ENCODE results near the gene RSPRY1. TPM values are rescaled to one million over a fixed set of nuclear protein-coding genes. Genes with fewer than 3 reads are reported as not detected.

The RSPRY1 gene
- total and polyA plus RNA-seq, 2 donors (not counting 1 experiment from before 2014, with no cell fraction given) = 36.5 to 51.9 TPM

GRCh38 chr16:57163842-57164241 is 22.3 kb upstream of the RSPRY1 start:
- Histone ChIP-seq H3K36me3 (ENCODE audit: control insufficient read depth, insufficient read depth, low read length) (peaks cover 8% of the 10 kb centered on the region), H3K27me3 (ENCODE audit: control insufficient read depth, insufficient read depth, low read length) (no peaks in the 10 kb centered on the region), H3K27ac (ENCODE audit: insufficient read depth, low read length) (no peak overlapping the region), H4K20me1 (ENCODE audit: control insufficient read depth, extremely low read depth, insufficient read depth, low read length) (no peaks in the 10 kb centered on the region), H3K9me3 (ENCODE audit: control insufficient read depth, insufficient read depth, low read depth, low read length) (no peaks in the 10 kb centered on the region), H3K79me2 (ENCODE audit: control insufficient read depth, insufficient read depth, low read length) (no peaks in the 10 kb centered on the region), H3K9ac (ENCODE audit: insufficient read depth, low read length) (no peak overlapping the region), H3K4me3 (replicated peaks in 1 of 4; ENCODE audit: control extremely low read depth in 1 of 4, insufficient read depth in 1 of 4, low read depth in 3 of 4, low read length in 4 of 4) (no peak overlapping the region), H3K4me1 (ENCODE audit: control insufficient read depth, extremely low read depth, insufficient read depth, low read length) (no peaks in the 10 kb centered on the region), H2AFZ (ENCODE audit: low read length) (no peak overlapping the region), H3K4me2 (ENCODE audit: extremely low read depth, insufficient read depth, low read length) (no peak overlapping the region)
- no peak for DNase-seq (ENCODE audit: low read depth in 2 of 2)
- TF ChIP-seq EZH2 (IDR thresholded peaks at IDR 0.05; ENCODE audit: low read length, missing control alignments) (no peak), CTCF (conservative IDR thresholded peaks at IDR 0.05 in 1 of 2, IDR thresholded peaks at IDR 0.05 in 1 of 2; ENCODE audit: low read depth in 1 of 2, low read length in 2 of 2) (no peak)

DNA sequence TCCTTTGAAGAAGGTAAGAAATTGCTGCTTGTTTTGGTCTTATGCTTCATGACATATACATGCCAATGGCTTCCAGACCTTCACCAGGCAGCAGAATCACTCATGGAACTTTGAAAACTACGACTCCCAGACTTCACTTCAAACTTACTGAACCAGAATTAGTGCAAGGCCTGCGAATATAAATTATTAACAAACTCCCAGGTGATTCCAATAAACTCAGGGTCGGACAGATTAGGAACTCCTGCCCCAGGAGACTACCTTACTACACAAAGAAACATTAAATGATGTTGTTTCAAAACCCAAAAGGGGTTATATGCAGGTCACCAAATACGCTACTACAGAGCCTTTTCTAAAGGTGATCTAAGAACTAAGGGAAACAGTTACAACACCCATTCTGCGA is 20.6 kb upstream of the RSPRY1 start:
- TF ChIP-seq CTCF (conservative IDR thresholded peaks at IDR 0.05 in 1 of 2, IDR thresholded peaks at IDR 0.05 in 1 of 2; ENCODE audit: low read depth in 1 of 2, low read length in 2 of 2) (no peak), EZH2 (IDR thresholded peaks at IDR 0.05; ENCODE audit: low read length, missing control alignments) (no peak)
- H3K4me1 ChIP-seq (ENCODE audit: control insufficient read depth, extremely low read depth, insufficient read depth, low read length) = no peaks in the 10 kb centered on the region
- H3K27me3 ChIP-seq (ENCODE audit: control insufficient read depth, insufficient read depth, low read length) = no peaks in the 10 kb centered on the region
- no peak overlapping the region for H2AFZ ChIP-seq (ENCODE audit: low read length)
- no peak overlapping the region for H3K27ac ChIP-seq (ENCODE audit: insufficient read depth, low read length)
- H3K4me2 ChIP-seq (ENCODE audit: extremely low read depth, insufficient read depth, low read length) = no peak overlapping the region
- peaks cover 8% of the 10 kb centered on the region for H3K36me3 ChIP-seq (ENCODE audit: control insufficient read depth, insufficient read depth, low read length)
- no peak for DNase-seq (ENCODE audit: low read depth in 2 of 2)
- H3K4me3 ChIP-seq (replicated peaks in 1 of 4; ENCODE audit: control extremely low read depth in 1 of 4, insufficient read depth in 1 of 4, low read depth in 3 of 4, low read length in 4 of 4) = no peak overlapping the region
- no peaks in the 10 kb centered on the region for H4K20me1 ChIP-seq (ENCODE audit: control insufficient read depth, extremely low read depth, insufficient read depth, low read length)
- no peak overlapping the region for H3K9ac ChIP-seq (ENCODE audit: insufficient read depth, low read length)
- no peaks in the 10 kb centered on the region for H3K9me3 ChIP-seq (ENCODE audit: control insufficient read depth, insufficient read depth, low read depth, low read length)
- no peaks in the 10 kb centered on the region for H3K79me2 ChIP-seq (ENCODE audit: control insufficient read depth, insufficient read depth, low read length)

DNA sequence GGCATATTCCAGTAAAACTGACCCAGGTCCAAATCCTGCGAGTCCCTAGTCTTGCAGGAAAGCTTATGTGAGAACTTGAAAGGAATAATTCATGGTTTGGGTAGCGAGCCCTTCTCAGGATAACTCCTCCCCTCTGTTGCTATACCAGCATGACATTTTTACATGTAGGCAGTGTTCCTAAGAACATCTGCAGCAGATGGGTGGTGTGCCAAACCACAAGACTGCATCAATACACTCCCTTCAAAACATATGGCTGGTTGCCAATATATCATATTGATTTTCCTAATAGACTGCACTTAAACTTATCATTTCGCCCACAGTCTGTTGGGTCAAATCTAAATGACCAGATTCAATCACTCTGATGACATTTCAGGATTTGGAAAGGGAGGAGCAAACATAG is 20.2 kb upstream of the RSPRY1 start:
- DNase-seq (ENCODE audit: low read depth in 2 of 2) = peak; percentile 44 to 88
- Histone ChIP-seq H3K36me3 (ENCODE audit: control insufficient read depth, insufficient read depth, low read length) (peaks cover 8% of the 10 kb centered on the region), H3K27ac (ENCODE audit: insufficient read depth, low read length) (no peak overlapping the region), H3K27me3 (ENCODE audit: control insufficient read depth, insufficient read depth, low read length) (no peaks in the 10 kb centered on the region), H3K4me1 (ENCODE audit: control insufficient read depth, extremely low read depth, insufficient read depth, low read length) (no peaks in the 10 kb centered on the region), H3K4me3 (replicated peaks in 1 of 4; ENCODE audit: control extremely low read depth in 1 of 4, insufficient read depth in 1 of 4, low read depth in 3 of 4, low read length in 4 of 4) (no peak overlapping the region), H3K79me2 (ENCODE audit: control insufficient read depth, insufficient read depth, low read length) (no peaks in the 10 kb centered on the region), H2AFZ (ENCODE audit: low read length) (no peak overlapping the region), H4K20me1 (ENCODE audit: control insufficient read depth, extremely low read depth, insufficient read depth, low read length) (no peaks in the 10 kb centered on the region), H3K9ac (ENCODE audit: insufficient read depth, low read length) (no peak overlapping the region), H3K4me2 (ENCODE audit: extremely low read depth, insufficient read depth, low read length) (no peak overlapping the region), H3K9me3 (ENCODE audit: control insufficient read depth, insufficient read depth, low read depth, low read length) (no peaks in the 10 kb centered on the region)
- TF ChIP-seq EZH2 (IDR thresholded peaks at IDR 0.05; ENCODE audit: low read length, missing control alignments) (no peak), CTCF (conservative IDR thresholded peaks at IDR 0.05 in 1 of 2, IDR thresholded peaks at IDR 0.05 in 1 of 2; ENCODE audit: low read depth in 1 of 2, low read length in 2 of 2) (no peak)

Data from fibroblast of lung (primary cell).